HG02970 (cell line): ENCODE results near the gene NMUR1.
"Not testable (repeated sequence)": the region's sequence is repeated elsewhere in the genome, so short reads cannot be mapped to it uniquely, and the experiment has no call there.

ENCODE experiments used
- ATAC-seq: cut with Tn5 transposase; IDR thresholded peaks from one replicate; pipeline ENCODE4 v1.9.1; 2021; ENCODE audit warnings: mild to moderate bottlenecking, moderate library complexity, moderate number of reproducible peaks; ENCODE audit not compliant: unreplicated experiment, low FRiP score

Gene NMUR1

GRCh38 chr2:231530099-231531011 is at the start of gene NMUR1:
TSS of gene NMUR1 (minus strand) at chr2:231530445. CDS start at chr2:231530361, 84 bp downstream.
- ATAC-seq, result no peak

- ATAC-seq, result no peak
These were observed 49.3 kb upstream of the NMUR1 start for GRCh38 chr2:231579560-231579959.

GRCh38 chr2:231578655-231579054 is 48.4 kb upstream of the NMUR1 start:
- not testable (repeated sequence) for ATAC-seq

GRCh38 chr2:231576465-231576864 is 46.2 kb upstream of the NMUR1 start:
- no peak for ATAC-seq

- no peak for ATAC-seq
These were observed 45.5 kb upstream of the NMUR1 start for GRCh38 chr2:231575612-231576256.

- no peak for ATAC-seq
These were observed 43.6 kb upstream of the NMUR1 start for GRCh38 chr2:231573698-231574421.

GRCh38 chr2:231573096-231573495 is 42.9 kb upstream of the NMUR1 start:
- no peak for ATAC-seq

GRCh38 chr2:231571661-231572191 is 41.5 kb upstream of the NMUR1 start:
- no peak for ATAC-seq

- not testable (repeated sequence) for ATAC-seq
These were observed 40.7 kb upstream of the NMUR1 start for GRCh38 chr2:231570915-231571314.

- no peak for ATAC-seq
These were observed 38.7 kb upstream of the NMUR1 start for GRCh38 chr2:231568785-231569435.

- ATAC-seq, result no peak
These were observed 38.0 kb upstream of the NMUR1 start for GRCh38 chr2:231568098-231568784.

GRCh38 chr2:231567159-231567558 is 36.9 kb upstream of the NMUR1 start:
- no peak for ATAC-seq

GRCh38 chr2:231565887-231566594 is 35.8 kb upstream of the NMUR1 start:
- ATAC-seq, result no peak

GRCh38 chr2:231563378-231563961 is 33.2 kb upstream of the NMUR1 start:
- no peak for ATAC-seq

- peak; percentile 57 for ATAC-seq
These were observed 27.4 kb upstream of the NMUR1 start for GRCh38 chr2:231557571-231558217.

- ATAC-seq, result no peak
These were observed 26.7 kb upstream of the NMUR1 start for GRCh38 chr2:231556981-231557380.

- not testable (repeated sequence) for ATAC-seq
These were observed 26.3 kb upstream of the NMUR1 start for GRCh38 chr2:231556496-231556895.
